Forelimb muscle (tissue), 1 donor: Measurements from ENCODE around the gene EFCAB6. TPM values are rescaled to one million over a fixed set of nuclear protein-coding genes. Genes with fewer than 3 reads are reported as not detected.

Experiments used
- DNase-seq: peaks from one replicate; pipeline ENCODE4 v3.0.0-alpha.2; 2013; ENCODE audit warnings: low read depth
- polyA plus RNA-seq: library from polyadenylated mRNA; unstranded; fragments of 120-200 nt; gene quantifications from one replicate; pipeline ENCODE4 v1.2.1, GENCODE V29; 2013; ENCODE audit not compliant: insufficient read length

The EFCAB6 gene
- polyA plus RNA-seq, 1 donor: 0.76 TPM

DNA sequence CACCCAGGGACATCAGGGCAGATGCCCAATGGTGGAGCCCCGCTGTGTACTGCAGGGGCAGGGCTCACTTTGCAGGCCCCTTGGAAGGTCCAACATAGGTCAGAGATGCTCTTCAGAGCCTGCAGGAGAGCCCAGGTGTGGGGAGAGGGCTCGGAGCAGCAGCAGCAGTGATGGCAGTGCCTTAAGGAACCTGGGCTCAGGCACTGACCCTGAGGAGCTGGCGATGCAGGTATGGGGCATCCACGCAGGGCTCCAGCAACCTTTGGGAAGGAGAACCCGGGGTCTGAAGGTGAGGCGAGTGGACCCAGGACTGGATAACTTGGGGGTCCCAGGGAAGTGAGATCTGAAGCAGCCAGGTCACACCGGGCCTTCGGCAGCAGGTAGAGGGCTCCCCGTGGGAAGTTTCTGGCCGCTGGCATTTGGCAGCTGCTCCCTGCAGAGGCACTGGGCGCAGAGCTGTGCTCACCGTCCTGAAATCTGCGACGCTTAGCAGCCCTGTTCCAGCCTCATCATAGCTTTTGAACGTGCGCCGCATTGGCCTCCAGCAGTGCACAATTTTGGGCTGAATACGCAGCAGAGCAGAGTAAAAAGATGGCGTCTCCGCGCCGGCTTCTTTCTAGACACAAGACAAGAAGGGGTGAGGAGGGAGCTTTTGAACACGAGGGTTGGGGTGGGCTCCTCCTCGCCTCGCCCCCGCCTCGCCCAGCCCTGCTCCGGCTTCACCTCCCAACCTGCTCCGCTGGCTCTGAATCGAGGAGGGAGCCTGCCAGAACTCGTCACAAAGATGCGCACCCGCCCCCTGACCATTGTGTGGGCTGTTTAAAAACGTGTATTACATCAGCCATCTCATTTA, 281.5 kb downstream of the EFCAB6 start:
- no peak for DNase-seq

DNA sequence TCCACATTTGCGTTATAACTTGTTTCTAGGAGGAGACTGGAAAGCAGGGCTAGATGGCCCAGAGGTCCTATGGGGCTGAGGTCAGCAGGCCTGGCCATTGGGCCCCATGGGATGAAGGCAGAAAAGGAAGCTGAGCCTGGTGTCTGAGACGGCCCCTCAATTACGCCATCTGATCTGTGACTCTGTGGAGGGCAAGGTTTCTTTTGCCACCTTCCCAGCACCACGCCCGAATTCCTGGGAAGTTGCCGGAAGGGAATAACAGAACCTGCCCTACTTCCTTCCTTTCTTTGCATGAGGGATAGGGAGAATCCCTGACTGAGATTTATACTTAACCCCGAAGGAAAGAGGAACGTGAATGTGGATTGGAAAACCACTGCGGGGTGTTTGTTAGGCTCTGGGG, 282.2 kb downstream of the EFCAB6 start:
- DNase-seq: no peak

DNA sequence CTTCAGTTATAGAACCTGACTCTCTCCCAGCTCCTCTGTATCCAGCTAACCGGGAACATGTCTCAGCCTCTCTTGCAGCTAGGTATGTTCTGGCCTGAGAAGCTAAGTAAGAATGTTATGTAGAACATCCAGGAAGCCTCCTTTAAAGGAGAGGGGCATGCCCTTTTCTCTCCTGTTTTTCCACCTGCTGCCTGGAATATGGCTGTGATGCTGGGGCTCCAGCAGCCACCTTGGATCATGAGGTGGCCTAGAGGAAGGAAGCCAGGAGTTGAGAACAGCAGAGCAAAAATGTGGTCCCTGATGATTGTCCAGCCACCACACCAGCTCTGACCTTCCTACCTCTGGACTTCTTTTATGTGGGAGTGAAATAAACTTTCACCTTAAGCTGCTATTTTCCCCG, 282.6 kb downstream of the EFCAB6 start:
- DNase-seq: no peak

DNA sequence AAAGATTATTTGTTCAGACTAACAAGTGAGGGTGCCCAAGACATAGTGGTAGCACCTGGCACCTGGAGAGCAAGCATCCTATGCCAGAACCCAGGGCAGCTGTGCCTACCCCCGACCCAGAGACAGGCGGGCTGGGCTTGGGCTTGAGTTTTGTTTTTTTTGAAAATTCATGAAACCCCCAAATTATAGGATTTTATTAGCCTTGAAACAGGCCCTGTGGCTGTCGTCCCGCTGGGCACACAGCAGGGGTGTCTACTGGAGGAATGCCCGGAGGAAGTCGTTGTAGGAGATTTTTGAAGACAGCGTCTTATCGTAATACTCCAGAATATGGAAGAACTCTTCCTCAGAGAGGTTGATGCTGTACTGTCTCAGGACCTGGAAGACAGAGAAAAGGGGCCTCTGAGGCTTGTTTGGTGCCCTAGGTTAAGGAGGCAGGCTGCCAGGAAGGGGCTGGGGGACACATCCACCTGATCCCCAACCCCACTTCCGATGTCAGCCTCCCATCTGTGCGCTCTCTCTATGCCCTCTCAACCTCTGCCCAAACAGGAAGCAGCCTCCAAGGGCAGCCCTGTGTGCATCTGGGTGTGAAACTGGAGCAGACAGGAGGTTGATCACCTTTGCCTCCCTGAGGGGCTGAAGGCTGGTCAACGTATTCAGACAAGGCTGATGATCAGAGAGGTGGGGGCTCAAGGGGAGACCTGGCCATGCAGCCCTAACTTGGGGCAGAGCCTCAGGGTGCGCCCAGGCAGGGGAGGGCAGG, 283.3 kb downstream of the EFCAB6 start:
- DNase-seq: no peak

DNA sequence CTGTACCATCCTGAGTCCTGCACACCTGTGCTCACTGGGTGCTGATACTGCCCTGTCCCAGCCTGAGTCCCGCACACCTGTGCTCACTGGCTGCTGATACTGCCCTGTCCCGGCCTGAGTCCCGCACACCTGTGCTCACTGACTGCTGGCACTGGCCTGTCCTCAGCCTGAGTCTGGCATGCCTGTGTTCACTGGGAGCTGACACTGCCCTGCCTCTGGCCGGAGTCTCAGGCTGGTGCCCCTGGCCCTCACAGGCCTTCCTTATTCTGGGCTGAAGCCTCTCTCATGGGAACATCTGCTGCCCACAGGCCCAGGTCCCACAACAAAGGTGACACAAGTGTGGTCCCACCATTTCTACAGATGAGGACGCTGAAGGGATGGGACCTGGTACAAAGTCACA, 285.2 kb downstream of the EFCAB6 start:
- DNase-seq: no peak

DNA sequence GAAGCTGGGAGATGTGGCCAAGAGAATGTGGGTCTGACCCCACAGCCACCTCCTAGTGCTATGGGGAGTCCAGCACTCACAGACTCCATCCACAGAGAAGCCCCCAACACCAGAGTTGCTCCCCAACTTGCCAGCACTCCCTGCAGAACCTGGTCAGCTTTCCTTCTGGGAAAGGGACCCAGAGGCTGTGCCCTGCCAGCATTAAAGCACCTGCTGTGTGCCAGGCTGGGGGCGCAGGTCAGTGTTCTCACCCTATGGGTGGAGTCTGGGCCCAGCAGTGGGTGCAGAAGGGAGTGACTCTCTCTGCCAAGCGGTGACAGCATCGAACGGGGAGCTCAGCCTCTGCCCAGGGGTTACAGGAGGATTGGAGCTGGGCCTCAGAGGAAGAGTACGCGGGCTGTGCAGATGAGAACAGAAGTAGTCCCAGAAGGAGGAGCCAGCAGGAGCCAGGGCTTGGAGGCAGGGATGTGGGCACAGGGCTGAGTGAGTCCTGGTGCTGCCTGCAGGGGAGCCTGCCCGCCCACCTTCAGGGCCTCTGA, 285.9 kb downstream of the EFCAB6 start:
- DNase-seq: no peak

DNA sequence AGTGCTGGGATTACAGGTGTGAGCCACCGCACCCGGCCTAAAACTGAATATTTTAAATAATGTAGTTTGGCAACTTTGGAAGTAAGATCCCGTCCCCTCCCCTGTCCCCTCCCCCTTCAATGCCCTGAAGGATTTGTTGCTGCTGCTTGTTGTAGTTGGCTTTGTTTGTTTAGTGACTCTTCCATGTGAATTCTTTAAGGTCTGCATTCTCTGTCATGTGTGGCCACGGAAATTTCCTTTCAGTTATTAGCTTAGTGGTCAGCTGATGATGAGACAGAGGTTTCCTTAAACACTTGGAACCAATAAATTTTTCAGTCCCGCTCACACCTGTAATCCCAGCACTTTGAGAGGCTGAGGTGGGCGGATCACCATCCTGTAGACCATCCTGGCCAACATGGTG, 290.4 kb downstream of the EFCAB6 start:
- DNase-seq: no peak

DNA sequence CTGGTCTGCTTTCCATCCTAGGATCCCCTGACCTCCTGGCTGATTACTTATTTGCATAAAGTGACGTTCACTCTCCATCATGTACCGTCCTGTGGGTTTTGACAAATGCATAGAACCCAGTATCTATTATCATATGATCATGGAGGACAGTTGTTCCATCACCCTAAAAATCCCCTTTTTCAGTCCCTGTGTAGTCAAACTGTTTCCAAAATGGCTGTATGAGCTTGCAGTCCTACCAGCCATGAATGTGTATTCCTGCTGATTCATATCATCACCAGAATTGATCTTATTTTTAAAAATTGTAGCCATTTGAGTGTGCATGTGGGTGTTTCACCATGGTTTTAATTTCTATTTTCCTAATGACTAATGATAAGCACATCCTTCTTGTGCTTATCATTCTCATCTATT, 291.5 kb downstream of the EFCAB6 start:
- no peak for DNase-seq

DNA sequence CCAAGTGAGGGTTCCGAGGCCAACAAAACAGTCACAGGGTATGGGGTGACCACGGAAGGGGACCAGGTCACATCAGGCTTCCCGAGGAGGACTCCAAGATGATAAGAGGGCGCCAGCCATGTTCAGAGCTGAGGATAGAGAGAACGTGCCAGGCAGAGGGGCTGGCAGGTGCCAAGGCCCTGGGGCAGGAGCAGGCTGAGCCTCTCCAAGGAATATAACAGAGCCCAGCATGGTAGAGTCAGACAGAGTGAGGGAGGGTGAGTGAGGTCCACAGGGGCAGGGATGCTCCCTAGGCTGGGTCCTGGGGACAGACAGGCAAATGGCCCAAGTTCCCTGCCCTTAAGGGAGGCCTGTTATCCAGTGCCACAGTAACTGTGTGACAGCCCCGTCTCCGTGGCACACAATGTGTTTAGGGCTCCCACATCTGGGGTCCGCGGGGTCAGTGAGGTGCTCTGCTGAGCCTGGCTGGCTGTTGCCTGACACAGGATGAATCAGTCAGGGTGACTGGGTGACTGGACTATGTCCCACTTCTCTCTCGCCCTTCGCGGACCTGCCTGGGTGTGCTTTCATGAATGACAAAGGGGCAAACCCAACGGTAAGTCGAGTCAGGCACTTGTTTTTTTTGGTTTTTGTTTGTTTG, 295.0 kb downstream of the EFCAB6 start:
- no peak for DNase-seq

DNA sequence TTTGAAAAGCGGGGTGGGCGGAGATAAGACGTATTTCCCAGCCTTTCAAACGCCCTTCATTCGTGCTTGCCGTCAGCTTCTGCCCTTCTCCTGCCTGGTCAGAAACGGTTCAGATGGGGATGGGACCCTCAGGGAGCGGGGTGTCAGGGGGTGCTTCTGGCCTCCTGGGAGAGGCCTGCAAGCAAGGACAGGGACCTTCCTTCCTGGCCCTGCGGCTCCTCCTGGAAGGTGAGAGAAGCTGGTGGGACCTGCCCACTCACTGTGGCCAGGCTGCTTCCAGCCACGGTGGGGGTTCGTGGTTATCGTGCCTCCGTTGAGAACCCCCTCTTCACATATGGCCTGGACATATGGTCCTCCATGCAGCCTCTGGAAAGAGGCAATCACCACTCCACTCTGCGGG, 295.7 kb downstream of the EFCAB6 start:
- DNase-seq: no peak

DNA sequence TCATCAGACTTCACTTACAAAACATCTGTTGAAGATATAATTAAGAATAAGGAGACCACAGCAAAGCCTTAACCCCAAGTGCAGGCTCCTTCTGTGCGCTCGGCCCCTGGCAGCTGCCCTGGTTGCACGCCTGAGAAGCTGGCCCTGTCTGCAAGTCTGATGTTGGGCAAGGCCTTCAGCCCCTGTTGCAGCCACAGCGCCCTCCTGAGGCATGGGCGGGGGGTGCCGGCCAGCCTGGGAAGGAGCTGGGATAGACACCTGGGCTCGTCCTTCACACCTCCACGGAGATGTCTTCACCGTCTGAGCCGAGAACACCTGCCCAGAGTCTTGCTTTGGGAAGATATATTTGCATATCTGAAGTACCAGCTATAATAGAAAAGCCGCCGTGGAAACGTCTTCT, 296.2 kb downstream of the EFCAB6 start:
- DNase-seq: no peak

DNA sequence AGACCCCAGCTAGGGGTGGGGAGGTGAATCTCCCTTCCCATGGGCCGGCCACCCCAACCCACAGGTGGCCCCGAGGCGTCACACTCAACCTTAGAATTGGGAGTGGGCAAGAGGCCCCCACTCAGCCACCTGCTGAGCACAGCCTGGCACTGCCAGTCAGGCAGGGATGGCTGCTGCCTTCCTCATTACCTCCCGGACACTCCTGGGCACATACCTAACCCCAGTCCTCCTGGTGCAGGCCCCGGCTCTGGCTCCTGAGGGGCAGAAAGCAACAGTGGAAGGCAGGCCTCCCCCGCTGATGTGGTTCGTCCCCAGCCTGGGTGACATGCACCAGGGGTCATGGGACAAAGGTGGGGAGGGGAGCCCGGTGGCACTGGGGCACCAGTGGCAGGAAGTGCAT, 296.7 kb downstream of the EFCAB6 start:
- no peak for DNase-seq

DNA sequence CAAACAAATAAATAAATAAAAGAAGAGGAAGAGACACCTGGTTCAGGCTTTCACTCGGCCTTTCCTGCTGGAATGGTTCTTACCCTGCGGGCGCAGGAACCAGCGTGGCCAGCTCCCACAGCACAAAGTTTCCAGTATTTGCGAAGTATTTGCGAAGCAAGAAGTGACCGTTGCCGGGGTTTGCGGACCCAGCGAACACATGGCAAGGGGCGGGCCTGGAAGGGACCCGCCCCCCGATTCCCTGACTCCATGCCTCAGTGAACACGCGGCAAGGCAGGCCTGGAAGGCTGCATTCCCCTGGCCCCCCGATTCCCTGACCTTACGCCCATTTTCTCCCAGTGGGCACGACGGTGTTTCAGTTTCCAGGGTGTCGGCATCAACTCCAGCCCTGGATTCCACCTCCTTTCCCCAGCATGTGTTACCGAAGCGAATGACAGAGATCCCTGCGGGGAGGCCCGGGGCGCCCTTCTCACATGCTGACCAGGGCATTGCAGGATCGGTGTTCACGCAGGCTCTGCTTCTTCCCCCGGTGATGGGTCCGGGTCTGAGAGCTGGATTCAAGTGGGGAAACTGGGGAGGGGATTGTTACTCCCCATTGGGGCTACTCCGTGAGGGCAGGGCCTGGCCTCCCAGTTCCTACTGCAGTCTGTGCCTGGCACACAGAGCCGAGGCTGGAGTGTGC, 297.5 kb downstream of the EFCAB6 start:
- no peak for DNase-seq

DNA sequence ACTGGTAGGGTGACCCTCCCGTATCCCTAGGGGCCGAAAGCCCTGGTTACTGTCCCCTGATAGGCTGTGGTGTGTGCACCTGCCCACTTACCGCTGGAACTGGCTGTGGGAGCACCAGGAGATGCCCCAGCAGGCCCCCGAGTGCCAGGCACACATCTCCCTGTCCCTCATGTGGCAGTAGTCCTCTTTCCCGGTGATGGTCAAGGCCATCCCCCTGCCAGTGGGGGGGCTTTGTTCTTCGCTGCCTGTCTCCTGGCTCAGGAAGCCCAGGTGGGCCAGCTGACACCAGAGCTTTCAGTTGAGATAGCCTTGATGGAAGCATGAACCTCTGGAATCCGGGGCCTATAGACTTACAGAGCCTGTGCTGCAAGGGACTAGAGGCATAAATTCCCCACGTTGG, 299.8 kb downstream of the EFCAB6 start:
- no peak for DNase-seq

DNA sequence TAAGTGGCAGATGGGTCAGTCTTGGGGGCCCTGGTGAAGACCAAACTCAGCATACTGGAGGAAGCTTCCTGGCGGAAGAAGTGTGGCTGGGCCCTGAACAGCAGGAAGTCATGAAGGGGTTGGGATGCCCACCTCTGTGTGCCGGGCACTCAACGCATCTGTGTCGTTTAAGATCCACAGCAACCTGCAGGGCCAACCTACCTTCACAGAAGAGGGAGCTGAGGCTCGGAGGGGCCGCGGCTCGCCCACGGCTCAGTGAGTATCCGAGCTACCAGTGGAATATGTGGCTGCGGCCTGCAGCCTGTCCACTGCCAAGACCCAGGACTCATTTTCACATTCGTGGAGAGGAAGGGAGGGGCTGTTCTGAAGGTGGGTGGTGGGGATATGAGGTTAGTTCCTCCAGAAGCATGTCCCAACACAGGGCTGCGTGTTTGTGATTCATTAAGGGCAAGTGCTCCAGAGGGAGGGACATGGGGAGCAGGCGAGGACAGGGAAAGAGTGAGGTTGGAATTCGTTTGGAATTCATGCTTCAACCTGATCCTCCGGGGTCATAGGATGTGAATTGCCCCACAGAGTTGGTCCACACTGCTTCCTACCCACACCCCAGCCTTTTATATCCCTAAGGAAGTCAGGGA, 300.7 kb downstream of the EFCAB6 start:
- no peak for DNase-seq

DNA sequence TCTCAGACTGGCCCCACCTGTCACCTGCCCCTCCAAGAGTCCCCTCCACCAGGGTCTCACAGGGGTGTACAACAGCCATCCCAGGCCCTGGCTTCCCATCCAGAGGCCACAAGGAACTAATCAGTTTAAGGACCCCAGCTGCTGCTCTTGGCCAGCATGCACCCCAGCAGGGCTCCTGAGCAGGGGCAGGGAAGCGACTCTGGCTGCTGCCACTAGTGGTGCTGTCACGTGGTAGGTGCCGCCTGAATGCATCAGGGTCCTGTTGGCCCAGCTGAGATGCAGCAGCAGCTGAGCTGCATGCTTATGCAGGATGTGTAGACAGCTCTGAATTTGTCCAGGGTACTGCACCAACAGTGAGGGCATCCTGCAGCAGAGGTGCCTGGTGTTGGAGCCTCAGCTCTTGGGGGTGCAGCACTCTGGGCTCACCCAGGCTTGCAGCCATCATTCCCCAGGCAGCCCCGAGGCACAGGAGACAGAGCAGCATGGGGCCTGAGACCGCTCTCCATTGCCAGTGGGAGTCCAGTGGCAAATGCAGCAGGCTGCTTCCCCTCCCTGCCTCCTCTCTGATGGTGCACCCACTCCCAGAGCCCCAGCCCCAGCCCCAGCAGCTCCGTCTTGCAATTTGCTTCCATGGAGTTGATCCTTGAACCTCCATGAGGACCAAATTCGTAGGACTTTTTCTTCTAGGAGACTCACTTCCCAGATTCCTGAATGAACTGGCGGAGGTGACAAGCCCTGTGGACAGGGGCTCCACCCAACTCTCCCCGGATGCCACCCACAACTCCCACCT, 301.6 kb downstream of the EFCAB6 start:
- DNase-seq: no peak

DNA sequence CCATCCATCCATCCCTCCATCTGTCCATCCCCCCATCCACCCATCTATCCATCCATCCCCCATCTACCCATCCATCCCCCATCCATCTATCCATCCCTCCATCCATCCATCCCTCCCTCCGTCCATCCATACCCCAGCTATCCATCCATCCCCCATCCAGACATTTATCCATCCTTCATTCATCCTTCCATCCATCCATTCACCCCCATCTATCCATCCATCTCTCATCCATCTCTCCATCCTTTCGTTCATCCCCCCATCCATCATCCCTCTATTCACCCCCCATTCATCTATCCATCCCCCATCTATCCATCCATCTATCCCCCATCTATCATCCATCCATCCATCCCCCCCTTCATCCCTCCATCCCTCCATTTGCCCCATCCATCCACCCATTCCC, 302.8 kb downstream of the EFCAB6 start:
- no peak for DNase-seq

DNA sequence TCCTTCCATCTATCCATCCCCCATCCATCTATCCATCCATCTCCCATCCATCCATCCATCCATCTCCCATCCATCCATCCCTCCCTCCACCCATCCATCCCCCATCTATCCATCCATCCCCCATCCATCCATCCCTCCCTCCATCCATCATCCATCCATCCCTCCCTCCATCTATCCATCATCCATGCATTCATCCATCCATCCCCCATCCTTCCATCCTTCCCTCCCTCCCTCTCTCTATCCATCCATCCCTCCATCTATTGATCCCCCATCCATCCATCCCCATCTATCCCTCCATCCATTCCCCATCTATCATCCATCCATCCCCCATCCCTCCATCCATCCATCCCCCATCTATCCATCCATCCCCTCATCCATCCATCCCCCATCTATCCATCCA, 303.6 kb downstream of the EFCAB6 start:
- no peak for DNase-seq

DNA sequence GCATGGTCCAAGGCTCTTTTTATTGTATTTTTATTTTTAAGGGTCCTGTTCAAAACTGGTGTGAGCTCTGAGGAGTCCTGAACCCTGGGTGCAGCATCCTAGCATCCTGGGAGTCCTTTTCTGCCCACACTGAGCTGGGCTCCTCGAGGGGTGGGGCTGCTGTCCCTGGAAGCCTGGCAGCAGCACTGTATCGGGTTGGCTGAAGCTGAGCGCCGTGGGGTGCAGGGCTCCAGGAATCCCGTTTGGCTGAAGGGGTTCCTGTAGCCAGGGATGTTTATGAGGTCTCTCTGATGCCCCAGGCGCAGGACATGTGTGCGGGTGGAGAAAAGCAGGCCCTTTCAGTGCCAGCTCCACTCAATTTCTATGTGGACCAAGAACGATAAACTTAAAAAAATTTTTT, 304.9 kb downstream of the EFCAB6 start:
- DNase-seq: no peak

DNA sequence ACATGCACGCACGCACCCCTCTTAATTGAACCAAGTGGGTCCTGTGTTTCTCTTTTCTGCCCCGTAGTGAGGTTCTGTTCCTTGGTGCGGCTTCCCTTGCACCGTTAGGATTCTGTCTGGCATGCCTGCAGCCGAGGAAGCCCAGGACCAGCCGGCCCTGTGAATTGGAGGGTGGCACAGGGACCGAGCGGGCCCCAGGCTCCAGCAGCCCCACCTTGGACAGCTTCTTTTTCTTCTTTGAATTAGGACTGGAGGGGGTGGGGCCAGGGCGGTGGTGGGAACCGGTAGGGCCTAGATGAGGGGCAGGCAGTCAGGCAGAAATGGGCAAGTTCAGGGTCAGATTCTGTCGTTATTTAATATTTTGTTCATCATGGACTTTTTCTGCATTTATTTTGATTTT, 305.6 kb downstream of the EFCAB6 start:
- no peak for DNase-seq

DNA sequence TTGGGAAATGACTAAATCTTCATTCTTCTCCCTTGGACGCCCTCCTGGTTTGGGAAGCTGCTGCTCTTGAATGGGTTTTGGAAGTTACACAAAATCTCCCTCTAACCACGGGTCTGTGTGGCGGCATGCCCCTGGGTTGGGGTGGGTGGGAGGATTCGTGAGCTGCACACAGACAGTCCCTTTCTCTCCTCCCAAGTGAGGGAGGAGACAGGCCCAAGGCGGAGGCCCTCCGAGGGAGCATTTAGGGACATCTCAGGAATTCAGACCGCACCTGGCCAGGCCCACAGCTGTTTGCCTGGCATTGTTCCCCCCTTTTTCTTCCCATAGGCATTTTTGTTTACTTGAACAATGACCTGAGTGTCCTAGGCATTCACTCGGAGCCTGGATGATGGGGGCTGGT, 306.2 kb downstream of the EFCAB6 start:
- no peak for DNase-seq
